ENCODE results near the gene MYCBP. TPM values are rescaled to one million over a fixed set of nuclear protein-coding genes. Genes with fewer than 3 reads are reported as not detected.

The MYCBP gene
- total and polyA plus RNA-seq, 2 experiments from 2014 or later = 33.6 to 82.3 TPM

- Mint-ChIP-seq H3K36me3 (ENCODE audit: low read depth) (no peaks in the 10 kb centered on the region), H3K4me1 (peaks cover 12% of the 10 kb centered on the region), H3K27ac (no peak overlapping the region), H3K9me3 (no peaks in the 10 kb centered on the region; the same call in 2 of the 3 replicates), H3K27me3 (ENCODE audit: insufficient read depth, low read depth, poor library complexity) (peaks cover 6% of the 10 kb centered on the region), H3K4me3 (no peak overlapping the region)
- Histone ChIP-seq H3K4me1 (ENCODE audit: insufficient read depth) (peaks cover 12% of the 10 kb centered on the region), H4K20me1 (replicated peaks; ENCODE audit: insufficient read depth) (no peaks in the 10 kb centered on the region; the same call in 1 of the 2 replicates), H3F3A (replicated peaks; ENCODE audit: low read depth) (peaks cover 4% of the 10 kb centered on the region; the same call in 1 of the 2 replicates), H3K27me3 (ENCODE audit: insufficient read depth) (no peaks in the 10 kb centered on the region), H3K79me2 (replicated peaks; ENCODE audit: insufficient read depth) (peaks cover 13% of the 10 kb centered on the region), H3K4me3 (no peak overlapping the region), H3K36me3 (ENCODE audit: insufficient read depth) (no peaks in the 10 kb centered on the region), H2AFZ (no peak overlapping the region), H3K4me2 (no peak overlapping the region), H3K27ac (ENCODE audit: low read depth) (no peak overlapping the region), H3K9me2 (ENCODE audit: insufficient read depth) (no peaks in the 10 kb centered on the region)
- ATAC-seq = no peak
- TF ChIP-seq EZH2phosphoT487 (IDR thresholded peaks at IDR 0.05; ENCODE audit: unreplicated experiment) = no peak
- no peak for TF ChIP-seq STAT1 (IDR thresholded peaks at IDR 0.05; ENCODE audit: unreplicated experiment)
- no peak for TF ChIP-seq CTCF (conservative IDR thresholded peaks at IDR 0.05; ENCODE audit: low read depth in 2 of 2)
- no peak for DNase-seq (ENCODE audit: low spot score)
Measured at GRCh38 chr1:38875811-38876210, 2.7 kb upstream of the MYCBP start.

GRCh38 chr1:38872401-38873026, 634 bp downstream of the MYCBP start:
- H3K4me3 ChIP-seq = peak overlapping the region; percentile 72
- H2AFZ ChIP-seq = peak overlapping the region; percentile 38
- no peaks in the 10 kb centered on the region for H3K36me3 ChIP-seq (ENCODE audit: insufficient read depth)
- H3K9me2 ChIP-seq (ENCODE audit: insufficient read depth) = no peaks in the 10 kb centered on the region
- Mint-ChIP-seq H3K9me3 (no peaks in the 10 kb centered on the region; the same call in 2 of the 3 replicates), H3K4me1 (peaks cover 12% of the 10 kb centered on the region), H3K27ac (no peak overlapping the region), H3K27me3 (ENCODE audit: insufficient read depth, low read depth, poor library complexity) (peaks cover 4% of the 10 kb centered on the region), H3K36me3 (ENCODE audit: low read depth) (peaks cover 5% of the 10 kb centered on the region; the same call in 2 of the 3 replicates), H3K4me3 (peak overlapping the region; percentile 96)
- H3K27me3 ChIP-seq (ENCODE audit: insufficient read depth) = no peaks in the 10 kb centered on the region
- peak overlapping the region; percentile 97 for H3K4me2 ChIP-seq
- no peak overlapping the region for H3K27ac ChIP-seq (ENCODE audit: low read depth)
- peaks cover 12% of the 10 kb centered on the region for H3K4me1 ChIP-seq (ENCODE audit: insufficient read depth)
- ATAC-seq (peak; percentile 9), DNase-seq (ENCODE audit: low spot score) (peak; percentile 33)
- peaks cover 26% of the 10 kb centered on the region for H3K79me2 ChIP-seq (replicated peaks; ENCODE audit: insufficient read depth)
- peaks cover 4% of the 10 kb centered on the region; the same call in 1 of the 2 replicates for H3F3A ChIP-seq (replicated peaks; ENCODE audit: low read depth)
- TF ChIP-seq CREB1 (CRISPR knock-in tag; IDR thresholded peaks at IDR 0.05; ENCODE audit: low read depth) (no peak), ETS1 (IDR thresholded peaks at IDR 0.05) (no peak), EZH2 (IDR thresholded peaks at IDR 0.05; ENCODE audit: low read depth, unreplicated experiment) (no peak), ZNF114 (CRISPR knock-in tag; IDR thresholded peaks at IDR 0.05) (no peak), ZNF331 (CRISPR knock-in tag; IDR thresholded peaks at IDR 0.05; ENCODE audit: low read depth) (no peak)
- TF ChIP-seq, protein P1, sequence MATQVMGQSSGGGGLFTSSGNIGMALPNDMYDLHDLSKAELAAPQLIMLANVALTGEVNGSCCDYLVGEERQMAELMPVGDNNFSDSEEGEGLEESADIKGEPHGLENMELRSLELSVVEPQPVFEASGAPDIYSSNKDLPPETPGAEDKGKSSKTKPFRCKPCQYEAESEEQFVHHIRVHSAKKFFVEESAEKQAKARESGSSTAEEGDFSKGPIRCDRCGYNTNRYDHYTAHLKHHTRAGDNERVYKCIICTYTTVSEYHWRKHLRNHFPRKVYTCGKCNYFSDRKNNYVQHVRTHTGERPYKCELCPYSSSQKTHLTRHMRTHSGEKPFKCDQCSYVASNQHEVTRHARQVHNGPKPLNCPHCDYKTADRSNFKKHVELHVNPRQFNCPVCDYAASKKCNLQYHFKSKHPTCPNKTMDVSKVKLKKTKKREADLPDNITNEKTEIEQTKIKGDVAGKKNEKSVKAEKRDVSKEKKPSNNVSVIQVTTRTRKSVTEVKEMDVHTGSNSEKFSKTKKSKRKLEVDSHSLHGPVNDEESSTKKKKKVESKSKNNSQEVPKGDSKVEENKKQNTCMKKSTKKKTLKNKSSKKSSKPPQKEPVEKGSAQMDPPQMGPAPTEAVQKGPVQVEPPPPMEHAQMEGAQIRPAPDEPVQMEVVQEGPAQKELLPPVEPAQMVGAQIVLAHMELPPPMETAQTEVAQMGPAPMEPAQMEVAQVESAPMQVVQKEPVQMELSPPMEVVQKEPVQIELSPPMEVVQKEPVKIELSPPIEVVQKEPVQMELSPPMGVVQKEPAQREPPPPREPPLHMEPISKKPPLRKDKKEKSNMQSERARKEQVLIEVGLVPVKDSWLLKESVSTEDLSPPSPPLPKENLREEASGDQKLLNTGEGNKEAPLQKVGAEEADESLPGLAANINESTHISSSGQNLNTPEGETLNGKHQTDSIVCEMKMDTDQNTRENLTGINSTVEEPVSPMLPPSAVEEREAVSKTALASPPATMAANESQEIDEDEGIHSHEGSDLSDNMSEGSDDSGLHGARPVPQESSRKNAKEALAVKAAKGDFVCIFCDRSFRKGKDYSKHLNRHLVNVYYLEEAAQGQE (IDR thresholded peaks at IDR 0.05; ENCODE audit: unreplicated experiment) = no peak
- H4K20me1 ChIP-seq (replicated peaks; ENCODE audit: insufficient read depth) = no peaks in the 10 kb centered on the region; the same call in 1 of the 2 replicates

All from GM23338 (cell line).